Effector memory CD8-positive, alpha-beta T cell (primary cell): ENCODE data around the gene TEDC1.
A peak's percentile ranks its signal among the peaks of the same experiment; 100 is the strongest.

Experiments
- ATAC-seq: fragments of 150-1000 bp; cut with Tn5 transposase; replicated peaks from 2 replicates; pipeline ENCODE4 v1.10.0; 2021; ENCODE audit warnings: mild to moderate bottlenecking, moderate library complexity
- DNase-seq, 3 experiments: peaks; one replicate each; pipeline ENCODE4 v3.0.0; 2021
- H3K27ac Mint-ChIP-seq, 2 donors: one replicate each; pipeline ENCODE4 v1.8.0; 2022; ENCODE audit warnings: mild to moderate bottlenecking in 2 of 2, mixed read lengths in 2 of 2, moderate library complexity in 2 of 2
- H3K27me3 Mint-ChIP-seq, 2 donors: one replicate each; pipeline ENCODE4 v1.8.0; 2022; ENCODE audit warnings: mixed read lengths in 2 of 2
- H3K36me3 Mint-ChIP-seq: one replicate; pipeline ENCODE4 v1.8.0; 2022; ENCODE audit warnings: mild to moderate bottlenecking, moderate library complexity, mixed read lengths; ENCODE audit not compliant: insufficient read depth
- H3K4me1 Mint-ChIP-seq, 2 donors: one replicate each; pipeline ENCODE4 v1.8.0; 2022; ENCODE audit warnings: low read depth in 2 of 2, mixed read lengths in 2 of 2
- H3K4me3 Mint-ChIP-seq, 2 donors: one replicate each; pipeline ENCODE4 v1.8.0; 2022; ENCODE audit warnings: mild to moderate bottlenecking in 2 of 2, mixed read lengths in 2 of 2, moderate library complexity in 2 of 2
- H3K9me3 Mint-ChIP-seq, 2 donors: one replicate each; pipeline ENCODE4 v1.8.0; 2022; ENCODE audit warnings: mixed read lengths in 2 of 2

TEDC1 gene

DNA sequence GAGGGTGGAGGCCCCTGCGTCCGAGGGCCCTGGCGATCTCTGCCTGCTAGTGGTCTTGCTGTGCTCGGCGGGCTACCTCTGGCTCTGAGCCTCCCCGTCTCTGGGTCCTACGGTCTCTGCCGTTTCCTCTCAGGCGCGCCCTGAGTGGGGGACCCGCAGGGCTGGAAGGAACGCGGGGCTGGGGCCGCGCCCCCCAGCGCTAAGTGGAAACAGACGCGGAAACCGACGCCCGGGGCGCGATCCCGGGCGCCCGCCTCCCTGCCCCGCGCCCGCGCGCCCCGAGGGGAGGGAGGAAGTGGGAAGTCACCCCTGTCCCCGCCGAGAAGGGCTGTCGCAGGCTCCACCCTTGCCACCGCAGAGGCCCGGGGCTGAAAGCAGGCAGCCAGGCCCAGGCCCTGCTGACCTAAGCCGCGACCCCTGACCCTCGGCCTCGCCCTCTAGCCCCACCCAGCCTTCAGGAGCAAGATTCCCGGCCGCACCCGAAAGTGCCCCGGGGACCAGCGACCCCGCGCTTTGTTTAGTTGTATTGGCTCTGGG lies 3.5 kb upstream of the TEDC1 start:
- Mint-ChIP-seq H3K4me3 (peak overlapping the region; percentile 88 to 91), H3K36me3 (peaks cover 96% of the 10 kb centered on the region), H3K27me3 (no peaks in the 10 kb centered on the region), H3K4me1 (peaks cover 43 to 45% of the 10 kb centered on the region in 2 donors), H3K27ac (peak overlapping the region; percentile 100), H3K9me3 (no peaks in the 10 kb centered on the region)
- ATAC-seq (peak; percentile 13), DNase-seq (peak; percentile 76 to 79 (median 79))

DNA sequence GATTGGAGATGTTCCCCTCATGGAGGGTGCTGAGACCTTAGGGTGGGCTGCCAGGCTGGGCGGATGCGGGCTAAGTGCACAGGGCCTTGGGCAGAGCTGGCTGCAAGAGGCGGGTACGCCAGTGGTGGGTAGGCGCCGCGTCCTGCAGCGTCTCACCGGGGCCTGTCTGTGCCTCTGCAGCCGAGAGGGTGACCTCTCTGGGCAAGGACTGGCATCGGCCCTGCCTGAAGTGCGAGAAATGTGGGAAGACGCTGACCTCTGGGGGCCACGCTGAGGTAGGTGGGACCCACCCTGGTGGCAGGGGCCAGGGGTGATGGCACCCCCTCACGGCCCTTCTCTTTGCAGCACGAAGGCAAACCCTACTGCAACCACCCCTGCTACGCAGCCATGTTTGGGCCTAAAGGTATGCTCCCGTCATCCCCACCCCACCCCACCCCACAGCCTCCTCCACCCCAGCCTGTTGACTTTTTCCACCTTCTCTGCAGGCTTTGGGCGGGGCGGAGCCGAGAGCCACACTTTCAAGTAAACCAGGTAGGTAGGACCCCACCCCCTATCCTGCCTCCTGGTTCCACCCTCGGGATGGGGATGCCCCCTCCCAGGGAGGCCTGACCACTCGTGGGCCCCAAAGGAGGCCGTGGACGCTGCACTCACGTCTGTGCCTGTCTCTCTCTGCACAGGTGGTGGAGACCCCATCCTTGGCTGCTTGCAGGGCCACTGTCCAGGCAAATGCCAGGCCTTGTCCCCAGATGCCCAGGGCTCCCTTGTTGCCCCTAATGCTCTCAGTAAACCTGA lies 2.9 kb upstream of the TEDC1 start:
- Mint-ChIP-seq H3K4me1 (peaks cover 38 to 41% of the 10 kb centered on the region in 2 donors), H3K27ac (peak overlapping the region; percentile 100), H3K4me3 (peak overlapping the region; percentile 88 to 91), H3K9me3 (no peaks in the 10 kb centered on the region), H3K27me3 (no peaks in the 10 kb centered on the region), H3K36me3 (peaks cover 96% of the 10 kb centered on the region)
- ATAC-seq (no peak), DNase-seq (peak; percentile 47 to 57 (median 50))

DNA sequence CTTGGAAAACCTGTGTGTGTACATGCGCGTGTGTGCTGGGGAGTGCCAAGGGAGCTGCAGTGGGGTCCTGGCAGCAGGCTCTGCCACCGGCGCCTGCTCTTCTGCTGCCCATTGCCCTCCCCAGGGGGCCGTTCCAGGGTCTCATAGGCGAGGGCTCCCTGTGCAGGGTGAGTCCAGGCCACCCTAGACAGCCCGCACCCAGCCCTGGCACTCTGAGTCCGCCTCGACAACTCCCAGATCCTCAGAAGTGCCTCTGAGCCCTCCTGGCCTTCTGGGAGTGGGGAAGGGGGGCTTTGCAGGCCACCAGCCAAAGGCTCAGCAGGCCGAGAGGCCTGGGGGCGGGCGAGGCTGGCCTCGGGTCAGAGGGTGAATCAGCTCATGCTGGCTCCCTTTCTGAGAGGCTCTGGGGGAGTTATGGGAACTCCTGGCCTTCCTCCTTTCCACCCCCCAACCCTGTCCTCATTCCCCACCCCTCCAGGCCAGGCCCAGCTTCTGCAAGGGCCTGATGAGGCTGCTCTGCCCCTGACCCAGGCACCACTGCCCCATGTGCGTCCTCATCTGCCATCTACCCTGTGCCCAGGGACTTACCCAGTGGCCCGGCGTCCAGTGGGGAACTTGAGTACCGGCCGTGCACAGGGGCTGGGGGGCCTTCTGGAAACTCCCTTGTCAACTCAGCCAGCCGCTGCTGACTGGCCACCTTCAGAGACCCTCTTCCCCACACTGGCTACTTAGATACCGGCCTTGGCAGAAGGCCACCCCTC lies 2.1 kb upstream of the TEDC1 start:
- no peaks in the 10 kb centered on the region for H3K27me3 Mint-ChIP-seq
- no peaks in the 10 kb centered on the region for H3K9me3 Mint-ChIP-seq
- H3K4me1 Mint-ChIP-seq: peaks cover 38 to 42% of the 10 kb centered on the region in 2 donors
- H3K4me3 Mint-ChIP-seq: peak overlapping the region; percentile 88 to 91
- no peak for ATAC-seq
- H3K27ac Mint-ChIP-seq: peak overlapping the region; percentile 100
- DNase-seq: no peak
- H3K36me3 Mint-ChIP-seq: peaks cover 100% of the 10 kb centered on the region

DNA sequence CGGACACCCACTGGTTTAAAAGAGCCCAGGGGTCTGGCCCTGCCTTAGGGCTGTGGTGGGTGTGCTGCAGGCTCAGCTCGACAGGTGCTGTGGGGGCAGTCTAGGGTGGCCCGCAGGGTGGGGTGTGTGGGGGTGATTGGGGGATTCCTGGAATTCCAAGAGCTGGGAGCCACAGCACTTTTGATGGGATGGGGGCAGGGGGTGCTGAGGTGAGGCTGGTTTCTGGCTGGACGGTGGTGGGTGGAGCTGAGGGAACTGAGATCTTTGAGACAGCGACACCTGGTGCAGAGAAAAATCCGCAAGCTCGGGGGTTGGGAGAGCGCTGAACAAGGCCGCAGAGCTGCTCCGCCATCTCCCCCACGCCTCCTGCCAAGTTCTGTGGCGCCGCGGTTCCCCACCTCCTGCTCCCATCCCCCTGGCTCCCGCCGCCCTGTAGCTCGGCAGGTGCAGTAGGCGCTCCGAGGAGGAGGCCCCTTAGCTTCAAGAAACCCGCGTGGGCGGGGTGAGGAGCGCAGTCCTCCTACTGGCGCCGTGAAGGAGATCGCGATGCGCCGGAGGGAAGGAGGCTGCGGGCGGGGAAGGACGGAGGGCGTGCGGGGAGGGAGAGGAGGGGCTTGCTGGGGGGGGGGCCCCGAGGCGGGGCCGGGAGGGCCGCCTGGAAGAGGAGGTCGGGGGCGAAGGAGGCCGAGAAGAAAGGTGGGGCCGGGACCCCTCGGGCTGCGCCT lies 1.3 kb upstream of the TEDC1 start:
- H3K4me3 Mint-ChIP-seq: peak overlapping the region; percentile 88 to 91
- peaks cover 32 to 34% of the 10 kb centered on the region in 2 donors for H3K4me1 Mint-ChIP-seq
- no peaks in the 10 kb centered on the region for H3K27me3 Mint-ChIP-seq
- peaks cover 100% of the 10 kb centered on the region for H3K36me3 Mint-ChIP-seq
- DNase-seq (peak; percentile 85 to 90 (median 87)), ATAC-seq (peak; percentile 15)
- no peaks in the 10 kb centered on the region for H3K9me3 Mint-ChIP-seq
- H3K27ac Mint-ChIP-seq: peak overlapping the region; percentile 100

DNA sequence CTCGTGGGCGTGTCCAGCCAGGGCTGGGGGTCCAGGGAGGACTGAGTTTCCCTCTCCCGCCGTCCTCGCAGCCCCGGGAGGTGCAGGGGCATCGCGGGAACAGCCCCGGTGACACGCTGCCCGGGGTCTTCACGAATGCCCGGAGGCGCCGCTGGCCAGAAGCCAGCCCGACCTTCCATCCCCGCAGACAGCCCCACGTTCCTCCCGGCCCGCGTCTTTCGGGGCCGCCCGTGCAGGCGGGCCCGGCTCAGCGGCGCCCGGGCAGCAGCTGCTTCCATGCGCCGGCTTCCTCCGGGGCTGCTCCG lies 827 bp upstream of the TEDC1 start:
- peak; percentile 0 for ATAC-seq
- peaks cover 28 to 31% of the 10 kb centered on the region in 2 donors for H3K4me1 Mint-ChIP-seq
- H3K36me3 Mint-ChIP-seq: peaks cover 97% of the 10 kb centered on the region
- H3K27me3 Mint-ChIP-seq: no peaks in the 10 kb centered on the region
- H3K9me3 Mint-ChIP-seq: no peaks in the 10 kb centered on the region
- peak in 1 of 3 experiments; percentile 46 for DNase-seq
- peak overlapping the region; percentile 100 for H3K27ac Mint-ChIP-seq
- peak overlapping the region; percentile 88 to 91 for H3K4me3 Mint-ChIP-seq

DNA sequence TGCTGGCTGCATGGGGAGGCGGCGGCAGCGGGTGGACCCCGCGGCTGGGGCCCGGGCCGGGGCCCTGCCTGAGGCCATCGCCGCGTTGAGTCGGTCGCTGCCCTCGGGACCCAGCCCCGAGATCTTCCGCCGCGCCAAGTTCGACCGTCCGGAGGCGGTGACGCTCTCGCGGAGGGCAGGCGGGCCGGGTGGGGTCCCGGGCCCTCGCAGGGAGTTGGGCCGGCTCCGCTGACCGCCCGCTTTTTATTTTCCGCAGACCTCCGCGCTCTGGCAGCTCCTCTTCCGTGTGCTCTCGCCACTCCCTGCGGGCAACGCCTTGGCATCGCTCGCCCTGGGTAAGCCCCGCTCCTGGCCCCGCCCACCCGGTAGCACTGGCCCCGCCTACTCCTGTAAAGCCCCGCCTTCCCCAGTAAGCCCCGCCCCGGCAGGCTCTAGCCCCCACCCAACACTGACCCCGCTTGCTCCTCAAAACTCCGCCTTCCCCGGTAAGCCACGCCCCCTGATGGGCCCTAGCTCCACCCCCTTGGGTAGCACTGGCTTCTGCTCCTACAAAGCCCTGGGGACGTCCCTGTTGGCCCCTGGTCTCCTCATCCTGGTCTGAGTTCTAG lies 424 bp downstream of the TEDC1 start:
- ATAC-seq (peak; percentile 13), DNase-seq (peak; percentile 84 to 89 (median 86))
- Mint-ChIP-seq H3K4me1 (peaks cover 21 to 24% of the 10 kb centered on the region in 2 donors), H3K27me3 (no peaks in the 10 kb centered on the region), H3K27ac (peak overlapping the region; percentile 91 to 100), H3K36me3 (peaks cover 96% of the 10 kb centered on the region), H3K9me3 (no peaks in the 10 kb centered on the region), H3K4me3 (peak overlapping the region; percentile 84 to 86)

DNA sequence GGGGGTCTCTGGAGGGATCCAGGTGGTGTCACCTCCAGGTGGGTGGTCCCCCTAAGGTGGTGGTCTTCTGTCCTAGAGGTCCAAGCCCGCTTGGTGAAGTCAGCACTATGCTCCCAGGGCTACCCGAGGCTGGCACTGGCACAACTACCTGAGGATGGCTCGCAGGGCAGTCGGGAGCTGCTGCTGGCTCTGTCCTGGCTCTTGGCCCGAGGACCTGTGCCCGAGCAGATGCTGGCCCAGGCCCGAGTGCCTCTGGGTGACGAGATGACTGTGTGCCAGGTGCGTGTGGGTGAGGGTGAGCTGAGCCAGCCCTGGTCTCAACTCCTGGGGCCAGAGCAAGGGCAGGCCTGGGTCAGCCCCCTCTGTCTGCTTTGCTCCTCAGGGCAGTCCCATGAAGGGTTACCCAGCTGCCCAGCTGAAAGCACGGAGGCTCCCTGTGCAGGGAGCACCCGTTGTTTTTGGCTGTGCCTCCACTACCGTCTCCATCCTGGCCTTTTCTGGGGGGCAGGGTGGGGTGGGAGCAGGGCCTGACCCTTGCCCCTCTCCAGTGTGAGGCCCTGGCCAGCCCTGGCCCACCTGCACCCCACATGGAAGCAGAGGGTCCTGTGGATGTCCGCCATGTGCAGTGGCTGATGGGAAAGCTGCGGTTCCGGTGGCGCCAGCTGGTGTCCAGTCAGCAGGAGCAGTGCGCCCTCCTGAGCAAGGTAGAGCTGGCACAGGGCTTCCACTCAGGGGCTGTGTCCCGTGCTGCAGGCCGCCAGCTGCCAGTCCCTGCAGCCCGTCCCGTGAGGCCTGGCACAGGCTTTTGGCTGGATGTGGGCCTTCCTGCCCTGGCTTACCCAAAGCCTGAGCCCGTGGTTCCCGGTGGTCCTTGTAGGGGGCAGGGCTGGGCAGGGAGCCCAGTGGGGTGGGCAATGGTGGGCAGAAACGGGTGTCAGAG lies 1.3 kb downstream of the TEDC1 start:
- Mint-ChIP-seq H3K36me3 (peaks cover 96% of the 10 kb centered on the region), H3K27me3 (no peaks in the 10 kb centered on the region), H3K4me1 (peaks cover 21 to 24% of the 10 kb centered on the region in 2 donors), H3K27ac (peak overlapping the region; percentile 91 to 100), H3K9me3 (no peaks in the 10 kb centered on the region), H3K4me3 (peak overlapping the region; percentile 84 to 86)
- ATAC-seq (no peak), DNase-seq (no peak)

DNA sequence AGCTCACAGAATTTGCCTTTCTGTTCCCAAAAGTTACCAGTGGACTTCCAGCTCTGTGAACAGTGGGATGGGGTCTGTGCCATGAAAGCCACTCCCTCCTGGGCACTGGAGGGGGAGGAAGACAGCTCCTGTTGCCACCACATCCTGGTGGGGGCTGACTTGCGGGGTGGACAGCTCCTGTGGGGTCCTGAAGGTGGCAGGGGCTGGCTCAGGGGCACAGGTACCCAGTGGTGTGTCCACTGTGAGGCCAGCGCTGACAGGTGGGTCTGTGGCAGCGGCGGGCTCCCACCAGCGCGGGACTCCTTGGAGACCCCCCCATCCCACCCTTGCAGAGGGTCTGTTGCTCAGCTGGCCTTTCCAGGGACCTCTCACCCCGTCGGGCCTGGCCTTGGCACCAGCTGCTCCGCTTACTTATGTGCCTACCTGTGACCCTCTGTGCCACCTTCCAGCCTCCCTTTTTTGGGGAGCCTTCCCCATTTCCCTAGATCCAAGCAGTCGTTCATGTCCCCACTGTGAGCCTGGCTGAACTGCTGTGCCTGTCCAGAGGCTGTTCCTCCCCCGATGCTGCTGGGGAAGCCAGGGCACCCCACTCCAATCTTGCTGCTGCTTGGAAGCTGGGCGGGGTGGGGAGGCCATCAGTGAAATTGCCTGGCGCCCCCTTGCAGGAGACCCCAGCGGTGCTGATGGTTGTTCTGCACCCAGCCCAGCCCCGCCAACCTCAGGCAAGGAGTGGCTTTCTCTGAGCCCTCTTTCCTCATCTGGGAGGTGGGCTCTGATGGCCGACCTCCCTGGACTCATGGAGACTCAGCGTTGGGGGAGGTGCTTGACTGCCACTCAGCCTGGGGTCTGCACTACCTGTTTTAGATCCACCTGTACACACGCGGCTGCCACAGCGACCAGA lies 2.2 kb downstream of the TEDC1 start:
- Mint-ChIP-seq H3K4me1 (peaks cover 21 to 22% of the 10 kb centered on the region in 2 donors), H3K9me3 (no peaks in the 10 kb centered on the region), H3K27ac (peak overlapping the region in 1 of 2 donors; percentile 100), H3K27me3 (no peaks in the 10 kb centered on the region), H3K36me3 (peaks cover 96% of the 10 kb centered on the region), H3K4me3 (peak overlapping the region in 1 of 2 donors; percentile 51)
- ATAC-seq (no peak), DNase-seq (peak in 1 of 3 experiments; percentile 4)

DNA sequence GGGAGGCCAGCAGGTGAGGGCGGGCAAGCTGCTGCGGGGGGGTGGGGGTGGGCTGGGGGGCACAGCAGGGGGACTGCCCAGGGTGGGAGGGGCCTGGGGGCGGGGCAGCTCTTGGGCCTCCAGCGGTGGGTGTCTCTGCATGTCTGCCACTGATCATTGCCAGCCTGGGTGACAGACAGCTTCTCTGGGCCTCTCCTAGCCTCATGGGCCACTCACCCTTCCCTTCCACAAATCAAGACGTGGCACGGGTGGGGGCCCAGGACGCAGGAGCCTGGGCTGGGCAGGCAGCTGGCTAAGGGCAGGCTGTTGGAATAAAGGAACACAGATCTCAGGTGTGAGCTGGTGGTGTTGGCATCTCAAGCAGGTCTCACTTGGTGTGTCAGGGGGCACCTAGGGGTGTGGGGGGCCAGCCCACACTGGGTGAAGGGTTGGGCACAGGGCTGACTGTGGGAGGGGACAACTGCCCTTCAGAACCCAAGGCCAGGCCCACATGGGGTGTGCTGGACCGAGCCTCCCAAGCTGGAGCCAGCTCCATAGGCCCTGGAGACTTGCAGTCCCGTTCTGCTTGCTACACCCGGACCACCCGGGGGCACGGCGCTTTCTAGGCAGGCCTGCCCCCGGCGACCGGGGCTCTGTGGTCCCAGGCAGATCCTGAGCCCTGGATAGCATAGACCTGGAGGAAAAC lies 3.0 kb downstream of the TEDC1 start:
- Mint-ChIP-seq H3K4me1 (peaks cover 13 to 17% of the 10 kb centered on the region in 2 donors), H3K27me3 (no peaks in the 10 kb centered on the region), H3K4me3 (no peak overlapping the region), H3K27ac (peak overlapping the region; percentile 65 to 77), H3K9me3 (no peaks in the 10 kb centered on the region), H3K36me3 (peaks cover 96% of the 10 kb centered on the region)
- DNase-seq (no peak), ATAC-seq (no peak)

DNA sequence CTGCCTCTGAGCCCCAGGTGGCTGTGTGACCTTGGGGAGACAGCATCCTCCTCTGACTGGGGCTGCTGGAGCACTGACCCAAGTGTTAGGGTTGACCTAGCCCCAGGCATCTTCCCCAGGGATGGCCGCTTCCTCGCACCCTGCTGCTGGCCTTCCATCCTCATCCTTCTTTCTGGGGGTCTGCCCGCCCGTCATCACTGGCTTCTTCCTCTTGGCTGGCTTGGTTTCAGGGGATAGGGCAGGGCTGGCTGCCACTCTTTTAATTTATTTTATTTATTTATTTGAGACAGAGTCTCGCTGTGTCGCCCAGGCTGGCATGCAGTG lies 3.5 kb downstream of the TEDC1 start:
- H3K27ac Mint-ChIP-seq: peak overlapping the region; percentile 51 to 65
- H3K4me1 Mint-ChIP-seq: peaks cover 8 to 12% of the 10 kb centered on the region in 2 donors
- H3K4me3 Mint-ChIP-seq: no peak overlapping the region
- no peak for DNase-seq
- H3K36me3 Mint-ChIP-seq: peaks cover 95% of the 10 kb centered on the region
- ATAC-seq: no peak
- no peaks in the 10 kb centered on the region for H3K9me3 Mint-ChIP-seq
- no peaks in the 10 kb centered on the region for H3K27me3 Mint-ChIP-seq
